SK-N-SH (cell line): ENCODE measurements around the gene EFEMP2. TPM values are rescaled to one million over a fixed set of nuclear protein-coding genes. Genes with fewer than 3 reads are reported as not detected.

ENCODE experiments used
- CTCF ChIA-PET: fragments of 300-600, 350-600 bp; formaldehyde crosslinking; extraction: SDS; loops from one replicate; lab custom pipeline; 2021; lab: Yijun Ruan, JAX
- POLR2A ChIA-PET: fragments of 350-600 bp; sonication (Branson Sonifier 250); formaldehyde crosslinking; extraction: SDS; loops from one replicate; lab custom pipeline; 2020; ENCODE audit warnings: antibody characterized with exemption, inconsistent platforms; lab: Yijun Ruan, JAX
- DNase-seq: peaks from one replicate; pipeline ENCODE4 v3.0.0; 2012
- H2AFZ ChIP-seq: fragments of 200-600 bp; sonication (generic); 2 replicates; pipeline ENCODE4 v1.8.1; 2016; ENCODE audit warnings: antibody characterized with exemption, mild to moderate bottlenecking, low read depth
- H3F3A ChIP-seq: fragments of 200-600 bp; sonication (generic); replicated peaks from 2 replicates; pipeline ENCODE3; 2016; ENCODE audit warnings: antibody characterized with exemption, mild to moderate bottlenecking; ENCODE audit not compliant: insufficient read depth
- H3K27ac ChIP-seq, 2 experiments: fragments of 200-500 bp in 1 of 2; fragments of 200-600 bp in 1 of 2; sonication (Bioruptor generic) in 1 of 2; sonication (generic), shearing (Covaris generic) in 1 of 2; 2 replicates each; pipeline versions ENCODE4 v1.5.1 to v1.6.1; 2014 to 2016; ENCODE audit warnings: low read depth in 2 of 2, inconsistent platforms in 1 of 2, low read length in 1 of 2, mild to moderate bottlenecking in 1 of 2, mixed read lengths in 1 of 2
- H3K27me3 ChIP-seq: fragments of 200-600 bp; sonication (generic), shearing (Covaris generic); 2 replicates; pipeline ENCODE4 v1.6.1; 2016; ENCODE audit warnings: mixed run types; ENCODE audit not compliant: insufficient read depth
- H3K36me3 ChIP-seq, 2 experiments: fragments of 200-500 bp in 1 of 2; fragments of 200-600 bp in 1 of 2; sonication (Bioruptor generic) in 1 of 2; sonication (generic) in 1 of 2; replicated peaks in 1 of 2; 2 replicates each; pipeline versions ENCODE3 to v1.5.1; 2014 to 2016; ENCODE audit warnings: low read length in 1 of 2, mild to moderate bottlenecking in 1 of 2; ENCODE audit not compliant: insufficient read depth in 2 of 2, control insufficient read depth in 1 of 2
- H3K4me1 ChIP-seq, 2 experiments: fragments of 200-500 bp in 1 of 2; fragments of 200-600 bp in 1 of 2; sonication (Bioruptor generic) in 1 of 2; sonication (generic), shearing (Covaris generic) in 1 of 2; 2 replicates each; pipeline versions ENCODE4 v1.5.1 to v1.6.1; 2014 to 2016; ENCODE audit warnings: low read depth in 1 of 2, low read length in 1 of 2, mixed run types in 1 of 2; ENCODE audit not compliant: insufficient read depth in 2 of 2, control insufficient read depth in 1 of 2
- H3K4me2 ChIP-seq: fragments of 200-600 bp; sonication (generic), shearing (Covaris generic); 2 replicates; pipeline ENCODE4 v1.6.1; 2017; ENCODE audit warnings: mixed run types
- H3K4me3 ChIP-seq, 2 experiments: fragments of 200-500 bp in 1 of 2; fragments of 200-600 bp in 1 of 2; sonication (Bioruptor generic) in 1 of 2; sonication (generic), shearing (Covaris generic) in 1 of 2; 2 replicates each; pipeline versions ENCODE4 v1.5.1 to v1.8.1; 2014 to 2016; ENCODE audit warnings: low read depth in 2 of 2, inconsistent platforms in 1 of 2, low read length in 1 of 2, mild to moderate bottlenecking in 1 of 2, mixed read lengths in 1 of 2, moderate library complexity in 1 of 2
- H3K79me2 ChIP-seq: fragments of 200-600 bp; sonication (generic); 2 replicates; pipeline ENCODE4 v1.8.1; 2017; ENCODE audit warnings: mild to moderate bottlenecking; ENCODE audit not compliant: insufficient read depth
- H3K9ac ChIP-seq: fragments of 200-600 bp; sonication (generic); 2 replicates; pipeline ENCODE4 v1.6.1; 2017; ENCODE audit warnings: mixed run types
- H3K9me2 ChIP-seq: fragments of 200-600 bp; sonication (generic); 2 replicates; pipeline ENCODE4 v1.6.1; 2017; ENCODE audit warnings: mixed run types
- H3K9me3 ChIP-seq: fragments of 200-600 bp; sonication (generic); 2 replicates; pipeline ENCODE4 v1.6.1; 2017; ENCODE audit warnings: mixed run types, mild to moderate bottlenecking, moderate library complexity
- H4K20me1 ChIP-seq: fragments of 200-600 bp; sonication (generic); 2 replicates; pipeline ENCODE4 v1.6.1; 2017; ENCODE audit warnings: mild to moderate bottlenecking, mixed run types; ENCODE audit not compliant: insufficient read depth
- CTCF ChIP-seq: fragments of 200-600 bp; sonication (generic); IDR thresholded peaks from 2 replicates; pipeline ENCODE4 v1.6.1; 2017; ENCODE audit warnings: antibody characterized with exemption, mild to moderate bottlenecking, moderate library complexity
- ELF1 ChIP-seq: IDR thresholded peaks from 2 replicates; pipeline ENCODE4 v1.4.0; 2012
- EP300 ChIP-seq, 2 experiments: IDR thresholded peaks; 2 replicates each; pipeline versions ENCODE4 v1.4.0 to v1.6.1; 2012; ENCODE audit warnings: borderline replicate concordance in 1 of 2, low read depth in 1 of 2, low read length in 1 of 2
- FOXJ3 ChIP-seq: sonication (generic); formaldehyde crosslinking; IDR thresholded peaks from 2 replicates; pipeline ENCODE4 v1.5.1; 2020; ENCODE audit warnings: mild to moderate bottlenecking, missing genetic modification reagents
- GATA2 ChIP-seq: sonication (generic); formaldehyde crosslinking; IDR thresholded peaks from 2 replicates; pipeline ENCODE4 v1.5.0; 2020; ENCODE audit warnings: mild to moderate bottlenecking, missing genetic modification reagents
- IRF3 ChIP-seq: fragments of 150-350 bp; IDR thresholded peaks from 2 replicates; pipeline ENCODE4 v1.6.1; 2016; ENCODE audit warnings: mild to moderate bottlenecking, low read depth, low read length
- MEF2A ChIP-seq: IDR thresholded peaks from 2 replicates; pipeline ENCODE4 v1.4.0; 2012; ENCODE audit warnings: low read depth, borderline replicate concordance
- NFIC ChIP-seq: IDR thresholded peaks from 2 replicates; pipeline ENCODE4 v1.4.0; 2012; ENCODE audit warnings: borderline replicate concordance
- NRF1 ChIP-seq: IDR thresholded peaks from 2 replicates; pipeline ENCODE4 v1.6.1; 2012; ENCODE audit warnings: low read depth, mild to moderate bottlenecking, low read length
- RAD21 ChIP-seq: IDR thresholded peaks from 2 replicates; pipeline ENCODE4 v1.6.1; 2012; ENCODE audit warnings: mild to moderate bottlenecking, low read length
- RFX5 ChIP-seq: IDR thresholded peaks from 2 replicates; pipeline ENCODE4 v1.6.1; 2012; ENCODE audit warnings: mild to moderate bottlenecking, improper control_type of control experiment, low read length
- RXRA ChIP-seq: IDR thresholded peaks from 2 replicates; pipeline ENCODE4 v1.4.0; 2012; ENCODE audit warnings: low read depth, mild to moderate bottlenecking, borderline replicate concordance
- TCF12 ChIP-seq: IDR thresholded peaks from 2 replicates; pipeline ENCODE4 v1.4.0; 2012
- TEAD4 ChIP-seq: IDR thresholded peaks from 2 replicates; pipeline ENCODE4 v1.4.0; 2012; ENCODE audit warnings: mild to moderate bottlenecking, borderline replicate concordance; ENCODE audit not compliant: insufficient read depth
- ZBTB33 ChIP-seq: IDR thresholded peaks from 2 replicates; pipeline ENCODE4 v1.4.0; 2012; ENCODE audit warnings: low read depth, borderline replicate concordance
- WGBS: methylation state at CpG from one replicate; pipeline ENCODE4 v1.1.6; 2017; ENCODE audit warnings: low lambda C conversion rate; 5-methylcytosine and 5-hydroxymethylcytosine counted together
- polyA plus RNA-seq, 3 experiments: library from polyadenylated mRNA; depleted of rRNA; stranded (reverse); fragments of >200 nt; gene quantifications; 2 replicates each; pipeline ENCODE4 v1.2.3, GENCODE V29; 2012

The EFEMP2 gene
- polyA plus RNA-seq, 1 of the 3 experiments (the other 2 are of a cell fraction), result 203 TPM

- TF ChIP-seq ZBTB33, result no peak
- no peak for TF ChIP-seq NFIC
Measured at GRCh38 chr11:65856689-65857499, 15.7 kb downstream of the EFEMP2 start (continued).

- peak overlapping the region; percentile 97 to 98 for H3K4me3 ChIP-seq
- peaks cover 44 to 55% of the 10 kb centered on the region in 2 experiments for H3K36me3 ChIP-seq
- POLR2A ChIA-PET, result no interaction called here
- H3K27me3 ChIP-seq, result no peaks in the 10 kb centered on the region
- peak overlapping the region; percentile 93 for H3K4me2 ChIP-seq
- no peak for DNase-seq
- no peak overlapping the region for H2AFZ ChIP-seq
- H3K9me3 ChIP-seq, result no peaks in the 10 kb centered on the region
- peak overlapping the region; percentile 92 for H3K9ac ChIP-seq
- peaks cover 0 to 19% of the 10 kb centered on the region in 2 experiments; a peak in 2 of 4 replicates for H3K4me1 ChIP-seq
- peaks cover 72% of the 10 kb centered on the region for H3F3A ChIP-seq
- CTCF ChIA-PET, result interaction anchor here (0.8 to 1.4 kb wide), 2 partner anchors 29 to 76 kb away, joined by 4 read pairs; no protein-coding TSS in a partner anchor
- H3K9me2 ChIP-seq, result no peaks in the 10 kb centered on the region
- H4K20me1 ChIP-seq, result peaks cover 56% of the 10 kb centered on the region
- peak overlapping the region in 1 of 2 experiments; percentile 93; a peak in 2 of 4 replicates for H3K27ac ChIP-seq
- H3K79me2 ChIP-seq, result peaks cover 50% of the 10 kb centered on the region
- no peak for TF ChIP-seq FOXJ3 (CRISPR knock-in tag)
- no peak for TF ChIP-seq IRF3
- TF ChIP-seq RFX5, result no peak
- 94% methylated on average over 15 of the region's 15 CpGs for WGBS
Measured at GRCh38 chr11:65855927-65856363, 16.7 kb downstream of the EFEMP2 start.

GRCh38 chr11:65854852-65855837 is 17.5 kb downstream of the EFEMP2 start:
- Histone ChIP-seq H3K4me3 (peak overlapping the region in 1 of 2 experiments; percentile 98; a peak in 3 of 4 replicates), H3K36me3 (peaks cover 44 to 55% of the 10 kb centered on the region in 2 experiments), H3K27me3 (no peaks in the 10 kb centered on the region), H2AFZ (no peak overlapping the region), H3K9me3 (no peaks in the 10 kb centered on the region), H3K4me1 (peaks cover 0 to 19% of the 10 kb centered on the region in 2 experiments; a peak in 2 of 4 replicates), H3K9ac (no peak overlapping the region), H3K4me2 (peak overlapping the region; percentile 93), H3K79me2 (peaks cover 45% of the 10 kb centered on the region), H3K9me2 (no peaks in the 10 kb centered on the region), H4K20me1 (peaks cover 56% of the 10 kb centered on the region), H3F3A (peaks cover 76% of the 10 kb centered on the region), H3K27ac (no peak overlapping the region; a peak in 1 of 4 replicates)
- ChIA-PET CTCF (interaction anchor here (0.6 to 0.8 kb wide), 2 partner anchors 29 to 686 kb away, joined by 3 to 4 read pairs; no protein-coding TSS in a partner anchor), POLR2A (interaction anchor here (1.0 kb wide), 1 partner anchor 12 kb away, joined by 3 read pairs; no protein-coding TSS in a partner anchor)
- 85% methylated on average over 15 of the region's 15 CpGs for WGBS
- no peak for DNase-seq
- no peak for TF ChIP-seq RAD21
- TF ChIP-seq CTCF, result no peak
- no peak for TF ChIP-seq FOXJ3 (CRISPR knock-in tag)
- TF ChIP-seq ELF1, result no peak
- TF ChIP-seq RXRA, result no peak
- no peak for TF ChIP-seq EP300 (IDR thresholded peaks at IDR 0.05; ENCODE audit: borderline replicate concordance in 1 of 2, low read depth in 1 of 2, low read length in 1 of 2)
- no peak for TF ChIP-seq MEF2A
- TF ChIP-seq RFX5, result no peak
- TF ChIP-seq NRF1, result no peak
- TF ChIP-seq TEAD4, result no peak
- TF ChIP-seq TCF12, result no peak
- no peak for TF ChIP-seq GATA2 (CRISPR knock-in tag)
- no peak for TF ChIP-seq IRF3
